ENCODE data around the gene ALG3. TPM values are rescaled to one million over a fixed set of nuclear protein-coding genes. Genes with fewer than 3 reads are reported as not detected.

ALG3 gene
- total and polyA plus RNA-seq, 2 of the 4 experiments (the other 2 are of a cell fraction): 19.5 to 52.6 TPM

- no peaks in the 10 kb centered on the region for H3K36me3 ChIP-seq (ENCODE audit: control insufficient read depth, insufficient read depth, low read length)
- H3K9ac ChIP-seq (ENCODE audit: low read depth, low read length): no peak overlapping the region
- H3K18ac ChIP-seq (ENCODE audit: low read depth, low read length): no peak overlapping the region
- H3K79me1 ChIP-seq (ENCODE audit: low read depth in 1 of 2, low read length in 2 of 2): no peaks in the 10 kb centered on the region
- no CpG with 5 or more reads among the region's 4 CpGs for WGBS, 2 experiments (ENCODE audit: extremely low coverage in 2 of 2, insufficient read length in 1 of 2)
- intact Hi-C loops (cut with micrococcal nuclease) (no loop called here), in situ Hi-C loops (cut with MboI; ENCODE audit: low sequenced_read_pairs) (no loop called here), dilution Hi-C loops (cut with HindIII; ENCODE audit: low sequenced_read_pairs, unreplicated experiment) (no loop called here)
- no peak overlapping the region for H3K56ac ChIP-seq (ENCODE audit: extremely low read depth, insufficient read depth, low read length)
- H3K14ac ChIP-seq (replicated peaks; ENCODE audit: low read depth, low read length): no peak overlapping the region
- no peaks in the 10 kb centered on the region for H3K9me3 ChIP-seq (ENCODE audit: control insufficient read depth, insufficient read depth, low read length)
- H2BK120ac ChIP-seq (ENCODE audit: low read depth, low read length): no peak overlapping the region
- no peak overlapping the region for H2AK5ac ChIP-seq (ENCODE audit: low read depth, low read length)
- H4K91ac ChIP-seq (ENCODE audit: insufficient read depth, low read depth, low read length): no peak overlapping the region
- H2BK15ac ChIP-seq (ENCODE audit: low read depth, low read length): no peak overlapping the region
- H3K27me3 ChIP-seq (ENCODE audit: control insufficient read depth, insufficient read depth, low read length): peaks cover 3% of the 10 kb centered on the region; the same call in 1 of the 2 replicates
- no peaks in the 10 kb centered on the region for H3K4me1 ChIP-seq (ENCODE audit: control insufficient read depth, insufficient read depth, low read length)
- H2BK5ac ChIP-seq (ENCODE audit: low read depth, low read length, poor library complexity, severe bottlenecking): no peak overlapping the region
- no peak overlapping the region for H3K4me2 ChIP-seq (ENCODE audit: low read depth, low read length)
- H3K23ac ChIP-seq (ENCODE audit: low read depth, low read length): no peak overlapping the region
- no peak overlapping the region for H3K4ac ChIP-seq (ENCODE audit: low read depth, low read length)
- no peak for TF ChIP-seq USF2 (IDR thresholded peaks at IDR 0.05; ENCODE audit: low read depth, low read length)
- TF ChIP-seq SMC3 (IDR thresholded peaks at IDR 0.05; ENCODE audit: low read depth, low read length): no peak
- TF ChIP-seq MAFK (IDR thresholded peaks at IDR 0.05; ENCODE audit: low read depth, low read length): no peak
- no peak for TF ChIP-seq RCOR1 (IDR thresholded peaks at IDR 0.05; ENCODE audit: insufficient replicate concordance, low read length)
- TF ChIP-seq RAD21 (IDR thresholded peaks at IDR 0.05; ENCODE audit: low read length): no peak
- H3K9me1 ChIP-seq (ENCODE audit: insufficient read depth, low read length): no peaks in the 10 kb centered on the region
- H4K8ac ChIP-seq (ENCODE audit: low read depth in 2 of 2, low read length in 2 of 2): no peak overlapping the region
- no peak overlapping the region for H2AK9ac ChIP-seq (replicated peaks; ENCODE audit: low read depth, low read length, poor library complexity)
- H4K5ac ChIP-seq (ENCODE audit: low read depth, low read length): no peak overlapping the region
- H4K20me1 ChIP-seq (ENCODE audit: insufficient read depth, low read length): no peaks in the 10 kb centered on the region
- no peak overlapping the region for H2BK20ac ChIP-seq (ENCODE audit: low read depth, low read length)
- ATAC-seq (ENCODE audit: low read depth): no peak
- no peak overlapping the region for H2AFZ ChIP-seq (replicated peaks; ENCODE audit: low read length, poor library complexity)
- no TSS peak for BruUV-seq (replicated peaks)
- no peak overlapping the region for H3K27ac ChIP-seq (ENCODE audit: insufficient read depth, low read length)
- ChIA-PET POLR2A (ENCODE audit: unreplicated experiment) (no interaction called here), CTCF (no interaction called here)
- H3K4me3 ChIP-seq (ENCODE audit: insufficient read depth, low read depth, low read length): no peak overlapping the region
- no peak for DNase-seq
Observed at GRCh38 chr3:184218814-184219213, 29.9 kb downstream of the ALG3 start.
